ENCODE measurements around the gene SMIM22.

SMIM22 gene, protein sequence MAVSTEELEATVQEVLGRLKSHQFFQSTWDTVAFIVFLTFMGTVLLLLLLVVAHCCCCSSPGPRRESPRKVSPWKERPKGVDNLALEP

DNA sequence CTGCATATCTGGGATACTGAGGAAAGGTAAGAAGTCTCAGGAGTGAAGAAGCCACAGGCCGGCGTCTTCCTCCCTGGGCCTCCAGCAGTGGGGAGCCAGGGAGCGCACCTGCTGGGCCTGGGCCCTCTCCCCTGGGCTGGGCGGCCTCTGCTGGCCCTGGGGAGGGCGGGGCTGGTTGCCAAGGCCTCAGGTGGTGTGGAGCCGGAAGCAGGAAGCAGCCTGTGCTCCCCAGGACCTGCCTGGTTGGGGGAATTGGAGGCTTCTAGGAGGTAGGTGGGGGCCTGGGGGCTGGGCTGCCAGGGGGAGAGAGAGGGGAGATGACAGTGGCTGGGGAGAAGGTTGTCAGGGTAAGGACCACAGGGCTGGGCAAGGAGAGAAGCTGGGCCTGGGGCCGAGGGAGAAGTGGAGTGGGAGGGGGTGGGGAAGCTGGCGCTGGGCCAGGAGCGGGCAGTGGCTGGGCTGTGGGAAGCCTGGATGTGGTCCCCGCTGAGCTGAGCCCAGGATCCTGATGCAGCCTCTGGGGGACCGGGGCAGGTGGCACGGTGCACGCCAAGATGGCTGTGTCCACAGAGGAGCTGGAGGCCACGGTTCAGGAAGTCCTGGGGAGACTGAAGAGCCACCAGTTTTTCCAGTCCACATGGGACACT is at the start of gene SMIM22:
Gene SMIM22 (plus strand): TSS at position 189 of the 647 bp plus-strand sequence. CDS start 366 bp downstream, at position 555.
- DNase-seq: peak; percentile 41

DNA sequence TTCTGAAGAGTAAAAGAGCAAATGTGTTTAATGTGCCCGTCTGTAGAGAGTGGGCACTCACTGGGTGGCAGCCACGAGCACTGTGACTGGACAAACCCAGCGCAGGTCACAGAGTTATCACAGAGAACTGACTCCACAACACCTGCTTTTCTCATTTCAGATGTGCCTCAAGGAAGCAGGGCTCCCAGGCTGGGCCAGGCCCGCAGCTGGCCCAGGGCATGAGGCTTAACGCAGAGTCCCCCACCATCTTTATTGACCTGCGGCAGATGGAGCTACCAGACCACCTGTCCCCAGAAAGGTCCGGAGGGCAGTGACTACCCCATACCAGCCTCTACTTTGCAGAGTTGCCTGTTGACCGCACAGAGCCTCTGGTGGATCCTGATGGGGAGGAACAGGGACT is 49.0 kb upstream of the SMIM22 start:
- no peak for DNase-seq

DNA sequence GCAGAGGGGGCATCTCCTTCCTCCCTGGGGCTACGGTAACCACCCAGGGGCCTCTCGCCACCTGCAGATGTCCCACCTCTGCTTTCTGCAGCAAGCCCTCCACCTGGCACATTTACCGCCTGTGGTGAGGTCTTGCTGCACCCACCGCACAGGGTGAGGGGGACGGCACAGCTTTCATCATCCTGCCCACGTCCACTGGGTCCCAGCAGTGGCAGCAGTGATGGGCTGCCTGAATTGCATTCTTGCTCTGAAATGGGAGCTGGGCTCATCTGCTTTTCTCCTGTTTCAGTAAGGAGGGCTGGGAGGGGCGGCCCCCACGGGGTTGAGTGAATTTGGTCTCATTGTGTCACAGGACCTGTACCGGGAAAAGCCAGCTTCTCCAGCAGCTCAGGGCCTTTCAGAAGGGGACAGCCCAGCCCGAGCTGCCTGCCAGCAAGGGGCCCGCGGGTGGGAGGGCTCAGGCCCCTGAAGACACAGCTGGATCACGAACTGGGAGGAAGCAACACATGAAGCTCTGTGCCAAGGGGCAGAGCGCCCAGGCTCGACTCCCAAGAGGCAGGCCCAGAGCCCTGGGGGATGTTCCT is 48.1 kb upstream of the SMIM22 start:
- no peak for DNase-seq

DNA sequence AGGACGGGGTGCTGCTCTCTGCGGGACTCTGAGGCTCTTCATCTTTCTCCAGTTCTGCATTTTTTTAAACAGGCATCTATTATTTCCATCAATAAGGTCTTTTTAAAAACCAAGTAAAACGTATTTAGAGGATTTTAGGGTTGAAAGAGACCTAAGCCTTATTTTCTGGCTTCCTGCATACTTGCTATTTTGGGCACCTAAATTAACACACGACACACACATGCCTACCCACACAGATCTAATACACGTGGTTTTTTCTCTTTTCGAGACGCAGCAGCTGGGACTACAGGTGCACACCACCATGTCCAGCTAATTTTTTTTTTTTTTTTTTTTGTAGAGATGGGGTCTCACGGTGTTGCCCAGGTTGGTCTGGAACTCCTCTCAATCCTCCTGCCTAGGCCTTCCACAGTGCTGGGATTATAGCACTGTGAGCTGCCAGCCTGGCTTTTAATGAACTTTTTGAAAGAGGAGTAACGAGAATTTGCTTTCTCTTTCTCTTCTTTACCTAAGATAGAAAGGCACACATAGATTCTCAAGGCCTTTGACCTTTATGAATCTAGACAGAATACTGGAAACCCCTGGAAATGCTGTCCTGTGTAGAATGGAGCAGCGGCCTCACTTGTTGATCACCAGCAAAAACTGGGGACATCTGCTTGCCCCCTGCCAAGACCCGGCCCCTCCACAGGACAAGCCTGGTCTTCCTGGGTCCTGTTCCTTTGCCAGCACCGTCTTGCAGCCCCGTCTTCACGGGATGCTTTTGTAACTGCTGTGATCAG is 47.1 kb upstream of the SMIM22 start:
- no peak for DNase-seq

DNA sequence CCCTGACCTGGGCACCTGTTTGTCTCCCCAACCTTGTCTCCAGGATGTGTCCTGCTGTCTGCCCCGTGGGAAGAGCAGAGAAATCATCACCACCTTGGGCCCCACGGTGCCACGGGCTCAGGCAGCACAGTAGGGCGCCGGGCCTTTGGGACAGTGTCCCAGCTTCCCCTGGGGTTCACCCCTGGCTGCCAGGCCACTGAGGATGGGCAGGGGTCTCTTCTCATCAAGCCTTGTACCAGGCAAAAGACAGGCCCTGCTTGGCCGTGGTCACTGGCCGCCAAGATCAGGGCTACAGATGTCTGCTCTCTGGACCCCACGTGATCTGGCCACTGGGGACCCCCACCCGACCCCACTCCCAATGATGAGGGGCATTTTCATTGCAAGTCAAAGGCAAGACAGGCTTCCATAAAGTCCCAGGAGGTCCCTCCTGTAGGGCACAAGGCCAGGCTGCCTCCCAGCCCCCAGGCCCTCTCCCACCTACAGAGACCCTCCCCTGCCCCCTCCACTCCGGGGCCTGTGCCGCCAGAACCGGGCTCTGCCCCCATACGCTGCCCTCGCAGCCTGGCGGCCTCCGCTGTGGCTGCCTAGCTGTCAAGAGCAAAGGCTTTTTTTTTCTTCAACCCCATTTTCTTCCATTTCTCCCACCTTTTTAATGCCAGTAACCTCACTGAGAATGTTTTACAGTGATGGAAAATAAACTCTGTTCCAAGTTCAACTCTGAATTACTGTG is 46.3 kb upstream of the SMIM22 start:
- no peak for DNase-seq

DNA sequence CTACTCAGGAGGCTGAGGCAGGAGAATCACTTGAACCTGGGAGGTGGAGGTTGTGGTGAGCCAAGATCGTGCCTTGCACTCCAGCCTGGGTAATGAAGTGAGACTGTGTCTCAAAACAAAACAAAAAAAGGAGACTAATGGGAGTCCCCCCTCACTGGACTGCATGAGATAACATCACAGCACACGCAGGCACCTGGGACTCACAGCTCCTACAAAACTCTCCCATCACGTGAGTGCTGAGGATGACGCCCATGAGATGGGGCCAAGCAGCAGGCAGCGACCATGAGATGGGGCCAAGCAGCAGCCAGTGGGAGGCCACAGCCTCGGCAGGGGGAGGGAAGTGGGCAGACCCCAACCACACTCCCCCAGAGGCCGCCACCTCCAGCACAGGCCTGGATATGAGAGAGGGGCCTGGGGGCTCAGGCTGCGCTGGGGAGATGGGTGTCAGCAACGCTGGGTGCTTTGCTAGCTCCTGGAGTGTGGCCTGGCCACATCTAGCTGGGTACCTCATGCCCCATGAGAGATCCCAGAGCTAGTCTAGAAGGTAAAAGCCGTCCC is 45.4 kb upstream of the SMIM22 start:
- DNase-seq: no peak

DNA sequence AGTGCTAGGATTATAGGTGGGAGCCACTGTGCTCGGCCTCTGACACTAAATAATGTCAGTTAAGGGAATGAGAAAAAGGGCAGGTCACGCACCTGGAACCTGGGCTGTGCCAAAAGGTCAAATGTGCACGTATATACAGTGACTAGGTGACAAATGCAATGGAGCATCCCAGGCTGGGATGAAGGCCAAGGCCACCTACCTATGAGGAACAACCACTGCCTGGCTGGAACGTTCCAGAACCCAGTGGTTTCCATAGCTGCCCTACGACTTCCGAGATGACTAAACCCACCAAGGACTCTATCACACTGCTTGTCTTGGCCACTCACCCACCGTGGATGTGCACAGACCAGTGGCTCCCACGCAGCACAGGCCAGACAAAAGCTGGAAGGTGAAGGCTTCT is 44.3 kb upstream of the SMIM22 start:
- no peak for DNase-seq

DNA sequence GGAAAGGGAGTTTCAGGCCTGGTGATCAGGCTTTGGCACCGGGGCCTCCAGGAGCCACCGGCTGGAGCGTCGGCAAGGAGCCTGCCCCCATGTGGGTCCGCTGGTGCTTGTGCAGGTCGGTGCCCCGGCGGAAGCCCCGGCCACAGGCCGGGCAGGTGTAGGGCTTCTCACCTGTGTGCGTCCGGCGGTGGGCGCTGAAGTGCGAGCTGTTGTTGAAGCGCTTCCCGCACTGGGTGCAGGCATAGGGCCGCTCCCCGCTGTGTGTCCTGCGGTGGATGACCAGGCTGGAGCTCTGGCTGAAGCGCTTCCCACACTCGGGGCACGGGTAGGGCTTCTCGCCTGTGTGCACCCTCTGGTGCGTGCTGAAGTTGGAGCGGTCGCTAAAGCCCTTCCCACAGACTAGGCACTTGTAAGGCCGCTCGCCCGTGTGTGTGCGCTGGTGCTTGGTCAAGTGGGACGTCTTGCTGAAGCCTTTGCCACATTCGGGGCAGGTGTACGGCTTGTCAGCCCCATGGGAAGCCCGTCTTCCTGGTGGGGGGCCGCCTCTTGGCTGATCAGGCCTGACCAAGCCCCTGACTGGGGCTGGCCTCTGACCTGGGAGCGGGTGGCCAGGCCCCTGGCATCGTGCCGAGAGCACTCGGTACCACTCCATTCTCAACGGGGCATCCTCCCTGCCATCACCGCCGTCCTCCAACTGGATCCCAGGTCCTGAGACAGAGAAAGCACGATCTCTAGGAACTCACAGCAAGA is 42.6 kb upstream of the SMIM22 start:
- DNase-seq: no peak

DNA sequence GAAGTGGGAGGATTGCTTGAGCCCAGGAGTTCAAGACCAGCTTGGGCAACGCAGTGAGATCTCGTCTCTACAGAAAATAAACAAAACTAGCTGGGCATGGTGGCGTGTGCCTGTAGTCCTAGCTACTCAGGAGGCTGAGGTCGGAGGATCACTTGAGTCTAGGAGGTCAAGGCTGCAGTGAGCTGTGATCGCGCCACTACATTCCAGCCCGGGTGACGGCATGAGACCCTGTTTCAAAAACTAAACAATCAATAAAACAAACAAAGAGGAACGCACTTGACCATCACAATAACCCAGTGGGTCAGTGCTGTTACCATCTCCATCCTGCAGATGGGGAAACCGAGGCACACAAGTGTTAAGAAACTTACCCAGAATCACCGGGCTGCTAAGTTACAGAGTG is 41.9 kb upstream of the SMIM22 start:
- DNase-seq: no peak

DNA sequence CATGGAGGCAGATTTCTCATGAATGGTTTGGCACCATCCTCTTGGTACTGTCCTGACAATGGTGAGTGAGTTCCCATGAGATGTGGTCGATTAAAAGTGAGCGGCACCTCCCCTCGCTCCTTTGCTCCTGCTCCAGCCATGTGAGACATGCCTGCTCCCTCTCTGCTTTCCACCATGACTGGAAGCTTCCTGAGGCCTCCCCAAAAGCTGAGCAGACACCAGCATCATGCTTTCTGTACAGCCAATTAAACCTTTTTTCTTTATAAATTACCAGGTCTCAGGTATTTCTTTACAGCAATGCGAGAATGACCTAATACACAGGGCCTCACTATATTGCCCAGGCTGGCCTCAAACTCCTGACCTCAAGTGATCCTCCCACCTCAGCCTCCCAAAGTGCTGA is 40.3 kb upstream of the SMIM22 start:
- no peak for DNase-seq

DNA sequence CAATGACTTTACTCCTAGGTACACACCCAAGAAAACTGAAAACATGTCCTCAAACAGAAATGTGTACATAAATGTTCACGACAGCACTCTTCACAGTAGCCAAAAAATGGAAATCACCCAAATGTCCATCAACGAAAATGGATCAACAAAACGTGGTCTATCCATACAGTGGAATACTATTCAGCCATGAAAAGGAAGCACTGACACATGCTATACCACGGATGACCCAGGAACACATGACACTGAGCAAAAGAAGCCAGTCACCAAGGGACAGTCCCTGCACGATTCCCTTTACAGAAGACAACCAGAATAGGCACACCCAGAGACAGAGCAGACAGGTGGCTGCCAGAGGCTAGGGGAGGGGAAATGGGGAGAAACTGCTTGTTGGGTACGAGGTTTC is 39.5 kb upstream of the SMIM22 start:
- no peak for DNase-seq

DNA sequence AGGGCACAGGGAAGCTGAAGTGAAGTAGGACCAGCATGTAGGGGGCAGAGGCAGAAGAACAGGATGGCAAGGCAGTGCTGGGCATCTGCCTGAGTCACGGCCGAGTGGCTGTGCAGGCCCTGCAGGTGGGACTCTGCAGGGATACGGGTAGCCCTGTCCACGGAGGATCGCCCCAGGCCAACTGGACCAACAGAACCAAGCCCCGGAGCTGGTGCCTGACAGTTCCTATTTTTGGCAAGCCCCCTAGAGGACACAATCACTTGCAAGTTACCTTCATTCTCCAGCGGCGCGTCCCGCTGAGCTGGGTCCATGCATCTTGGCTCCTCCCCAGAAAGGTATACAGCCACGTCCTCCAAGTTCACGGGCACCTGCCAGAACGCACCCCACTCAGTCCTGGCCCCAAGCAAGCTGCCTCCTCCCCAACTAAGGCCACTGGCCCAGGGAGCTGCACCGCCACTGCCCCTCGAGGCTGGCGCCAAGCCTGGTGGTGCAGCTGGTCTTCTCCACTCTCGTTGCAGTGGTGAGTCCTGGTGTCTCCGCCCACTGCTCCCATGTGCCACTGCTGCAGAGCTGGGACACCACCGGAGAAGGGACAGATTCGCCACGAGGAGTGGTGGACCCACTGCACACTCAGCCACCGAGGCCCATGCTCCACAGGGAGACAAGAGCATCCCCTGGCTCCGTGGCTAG is 34.8 kb upstream of the SMIM22 start:
- DNase-seq: no peak

DNA sequence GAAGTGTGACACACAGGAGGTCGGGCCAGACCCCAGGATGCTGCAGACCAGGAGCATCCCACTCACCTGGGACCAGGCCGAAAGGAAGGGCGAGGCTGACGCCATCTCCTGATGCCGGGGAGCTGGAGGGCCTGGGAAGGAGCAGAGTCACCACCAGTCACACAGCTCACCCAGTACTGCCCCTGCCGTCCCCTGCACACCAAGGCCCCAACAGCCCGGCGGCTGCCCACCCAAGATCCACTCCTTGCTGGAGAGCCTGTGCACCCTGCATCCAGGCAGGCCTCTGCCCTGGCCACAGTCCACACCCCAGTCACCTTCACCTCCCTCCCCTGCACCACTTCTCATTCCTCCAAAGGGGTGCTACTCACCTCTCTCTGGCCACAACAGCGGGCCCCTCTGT is 33.0 kb upstream of the SMIM22 start:
- DNase-seq: no peak

DNA sequence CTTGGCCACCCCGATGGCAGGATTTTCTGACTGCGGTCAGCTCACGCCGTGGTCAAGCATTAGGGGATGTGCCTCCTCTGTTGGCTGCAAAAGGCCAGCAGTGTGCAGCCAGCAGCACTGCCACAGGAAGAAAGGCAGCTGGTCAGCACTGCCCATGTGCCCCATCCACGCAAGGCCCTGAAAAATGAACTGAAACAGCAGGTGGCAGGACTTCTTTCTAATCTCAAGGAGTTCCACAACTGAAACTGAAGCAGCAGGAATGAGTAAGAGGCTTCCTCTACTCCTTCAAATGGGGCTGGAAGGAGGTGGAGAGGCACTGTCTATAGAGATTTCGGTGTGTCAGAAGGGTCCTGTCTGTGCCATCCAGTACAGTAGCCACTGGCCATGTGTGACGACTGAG is 31.4 kb upstream of the SMIM22 start:
- no peak for DNase-seq

DNA sequence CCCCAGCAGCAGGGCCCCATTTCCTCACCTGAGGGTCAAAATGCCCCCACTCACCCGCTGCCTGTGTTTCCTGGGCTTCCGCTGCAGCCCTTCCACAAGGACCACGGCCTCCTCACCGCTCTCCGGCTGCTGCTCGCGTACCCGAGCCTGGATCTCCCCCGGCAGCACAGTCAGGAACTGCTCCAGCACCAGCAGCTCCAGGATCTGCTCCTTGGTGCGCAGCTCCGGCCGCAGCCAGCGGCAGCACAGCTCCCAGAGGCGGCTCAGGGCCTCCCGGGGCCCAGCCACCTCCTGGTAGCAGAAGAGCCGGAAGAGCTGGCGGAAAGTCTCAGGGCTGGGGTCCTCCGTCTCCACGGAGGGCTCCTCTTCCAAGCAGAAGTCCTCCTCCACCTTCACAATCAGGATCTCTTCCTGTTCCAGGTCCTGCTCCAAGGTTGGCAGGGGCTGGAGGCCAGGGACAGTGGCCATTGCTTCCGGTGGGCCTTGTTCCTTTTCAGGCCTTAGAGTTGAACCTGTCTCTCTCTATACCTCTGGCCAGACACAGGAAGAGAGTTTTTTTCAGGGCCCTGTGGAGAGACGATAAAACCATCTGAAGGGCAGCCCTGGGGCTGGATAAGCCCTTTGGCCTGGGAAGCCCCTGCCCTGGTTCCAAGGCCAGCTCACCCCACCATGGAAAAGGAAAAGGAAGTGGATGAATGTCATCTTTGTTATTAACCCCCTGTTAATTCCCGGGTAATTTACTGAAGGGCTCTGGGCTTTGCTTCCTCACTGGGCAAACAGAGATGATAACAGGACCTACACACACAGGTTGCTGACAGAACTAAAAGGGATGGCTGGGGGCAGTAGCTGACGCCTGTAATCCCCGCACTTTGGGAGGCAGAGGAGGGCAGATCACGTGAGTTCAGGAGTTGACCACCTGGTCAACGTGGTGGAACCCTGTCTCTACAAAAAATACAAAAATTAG is 29.4 kb upstream of the SMIM22 start:
- no peak for DNase-seq

DNA sequence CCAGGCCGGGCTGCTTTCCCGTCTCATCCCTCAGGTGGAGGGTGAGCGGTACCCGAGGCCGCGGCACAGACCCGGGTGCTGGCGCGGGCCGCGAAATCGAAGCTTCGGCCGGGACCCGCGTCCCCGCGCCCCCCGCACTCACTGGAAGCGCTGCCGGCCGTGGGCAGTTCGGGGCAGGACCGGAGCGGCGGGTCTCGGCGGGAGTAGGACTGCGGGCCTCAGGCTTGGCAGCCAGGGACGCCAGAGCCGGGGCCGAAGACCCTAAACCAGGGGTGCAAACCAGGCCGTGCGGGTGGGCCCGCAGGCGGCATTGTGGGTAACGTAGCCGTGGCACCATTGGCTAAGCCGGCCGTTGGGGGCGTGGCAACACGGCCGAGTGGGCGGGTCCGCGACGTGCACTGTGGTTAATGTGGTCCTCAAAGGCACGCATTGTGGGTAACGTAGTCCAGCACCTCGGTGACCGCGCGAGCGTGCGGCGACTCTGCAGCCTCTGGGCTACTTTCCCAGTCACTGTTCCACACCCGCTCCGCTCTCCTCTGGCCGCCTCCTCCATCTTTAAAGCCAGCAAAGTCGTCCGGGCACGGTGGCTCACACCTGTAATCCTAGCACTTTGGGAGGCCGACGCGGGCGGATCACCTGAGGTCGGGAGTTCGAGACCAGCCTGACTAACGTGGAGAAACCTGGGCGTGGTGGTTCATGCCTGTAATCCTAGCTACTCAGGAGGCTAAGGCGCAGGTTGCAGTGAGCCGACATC is 28.1 kb upstream of the SMIM22 start, which contains the start of gene ZNF500:
Gene ZNF500 (minus strand): TSS at position 288 of the 754 bp plus-strand sequence. CDS start 1,184 bp downstream, outside the sequence.
- DNase-seq: peak; percentile 66

DNA sequence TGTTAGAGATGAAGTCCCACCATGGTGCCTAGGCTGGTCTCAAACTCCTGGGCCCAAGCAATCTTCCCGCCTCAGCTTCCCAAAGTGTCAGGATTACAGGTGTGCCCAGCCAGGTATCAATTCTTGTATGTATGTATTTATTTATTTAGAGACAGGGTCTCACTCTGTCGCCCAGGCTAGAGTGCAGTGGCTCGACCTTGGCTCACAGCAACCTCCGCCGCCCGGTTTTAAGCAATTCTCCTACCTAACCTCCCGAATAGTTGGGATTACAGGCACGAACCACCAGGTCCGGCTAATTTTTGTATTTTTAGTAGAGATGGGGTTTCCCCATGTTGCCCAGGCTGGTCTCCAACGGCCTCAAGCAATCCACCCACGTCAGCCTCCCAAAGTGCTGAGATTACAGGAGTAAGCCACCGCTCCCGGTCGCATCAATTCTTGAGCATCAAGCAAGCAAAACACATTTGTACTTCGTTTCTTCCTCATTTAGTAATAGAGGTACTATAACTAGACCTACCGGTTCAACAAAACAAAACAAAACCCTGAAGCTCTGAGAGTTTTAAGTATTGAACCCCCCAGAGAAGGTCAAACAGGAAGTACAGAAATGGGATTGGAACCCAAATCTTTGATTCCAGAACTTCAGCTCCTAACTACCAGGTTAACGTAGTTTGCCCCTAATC is 27.2 kb upstream of the SMIM22 start:
- DNase-seq: no peak

DNA sequence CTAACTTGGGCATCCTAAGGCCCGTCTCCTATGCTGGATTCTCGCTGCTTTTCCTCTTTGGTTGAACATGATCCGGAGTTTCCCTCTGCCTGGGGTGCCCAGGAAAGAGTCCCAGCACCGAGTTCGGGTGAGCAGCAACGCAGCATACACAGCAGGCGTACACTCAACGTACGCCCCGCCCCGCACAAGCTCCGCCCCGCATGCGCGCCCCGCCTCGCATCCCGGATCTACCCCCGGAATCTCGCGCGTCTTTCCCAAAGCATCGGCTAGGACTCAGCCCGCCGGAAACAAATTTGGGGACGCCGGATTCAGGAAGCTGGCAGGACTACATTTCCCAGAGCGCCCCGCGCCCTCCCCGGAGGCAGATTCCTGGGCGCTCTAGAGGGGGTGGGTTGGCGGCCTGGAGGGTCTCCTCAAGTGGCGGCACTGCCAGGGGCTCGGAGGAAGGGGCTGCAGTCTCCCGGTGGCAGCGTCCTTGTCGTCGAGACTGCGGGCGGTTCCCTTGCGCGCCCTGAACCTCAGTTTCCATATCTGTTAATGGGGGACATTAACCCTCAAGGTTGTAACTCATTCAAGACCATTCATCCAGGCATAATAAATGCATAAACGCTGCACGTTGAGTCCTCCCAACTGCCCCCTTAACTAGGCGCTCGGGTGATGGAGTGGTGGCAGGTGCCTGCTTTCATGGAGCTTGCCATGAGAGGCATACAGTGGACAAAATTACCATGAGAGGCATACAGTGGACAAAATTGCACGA is 26.4 kb upstream of the SMIM22 start:
- peak; percentile 75 for DNase-seq

All from NCI-H748 treated with DMSO at 0.1 percent for 48 hours (cell line).